SHP77 (cell line): ENCODE measurements around the gene SOX12.
"Not testable (repeated sequence)": the region's sequence is repeated elsewhere in the genome, so short reads cannot be mapped to it uniquely, and the experiment has no call there.

Source experiments
- DNase-seq, 2 experiments: peaks; one replicate each; lab custom pipeline; 2025; lab: John Stamatoyannopoulos, UW

Gene SOX12

GRCh38 chr20:328975-329695 is 3.8 kb downstream of the SOX12 start:
- DNase-seq, result no peak

- peak; percentile 34 to 59 for DNase-seq
These were observed 4.5 kb downstream of the SOX12 start for GRCh38 chr20:329851-330232.

- DNase-seq, result peak; percentile 68 to 75
These were observed 5.1 kb downstream of the SOX12 start for GRCh38 chr20:330233-331149.

- DNase-seq, result no peak
These were observed 9.2 kb downstream of the SOX12 start for GRCh38 chr20:334578-334977.

- not testable (repeated sequence) for DNase-seq
These were observed 10.7 kb downstream of the SOX12 start for GRCh38 chr20:336040-336439.

GRCh38 chr20:341682-342081 is 16.3 kb downstream of the SOX12 start:
- peak in 1 of 2 experiments; percentile 22 for DNase-seq

- DNase-seq, result no peak
These were observed 17.8 kb downstream of the SOX12 start for GRCh38 chr20:343107-343506.

- no peak for DNase-seq
These were observed 20.8 kb downstream of the SOX12 start for GRCh38 chr20:346033-346639.

- DNase-seq, result peak; percentile 68 to 87
These were observed 21.4 kb downstream of the SOX12 start, which contains the start of gene NRSN2 for GRCh38 chr20:346640-347316. Gene NRSN2 (plus strand): TSS chr20:347111. CDS start chr20:349644, 2,533 bp downstream.

GRCh38 chr20:347317-347639 is 21.9 kb downstream of the SOX12 start:
- DNase-seq, result no peak

GRCh38 chr20:347640-348484 is 22.5 kb downstream of the SOX12 start:
- peak; percentile 98 to 100 for DNase-seq

- DNase-seq, result no peak
These were observed 23.9 kb downstream of the SOX12 start for GRCh38 chr20:348972-349841.

GRCh38 chr20:353166-353565 is 27.8 kb downstream of the SOX12 start:
- DNase-seq, result no peak

- DNase-seq, result peak; percentile 82 to 85
These were observed 29.1 kb downstream of the SOX12 start for GRCh38 chr20:354298-354977.

GRCh38 chr20:356154-356553 is 30.8 kb downstream of the SOX12 start:
- DNase-seq, result not testable (repeated sequence)

- DNase-seq, result no peak
These were observed 31.4 kb downstream of the SOX12 start for GRCh38 chr20:356745-357144.

GRCh38 chr20:358891-359555 is 33.7 kb downstream of the SOX12 start:
- DNase-seq, result no peak

GRCh38 chr20:361561-361960 is 36.2 kb downstream of the SOX12 start:
- no peak for DNase-seq
